Keratinocyte (primary cell): Measurements from ENCODE around the gene SCUBE3. TPM values are rescaled to one million over a fixed set of nuclear protein-coding genes. Genes with fewer than 3 reads are reported as not detected.

ENCODE experiments used
- DNase-seq: peaks from one replicate; pipeline ENCODE4 v3.0.0-alpha.2; 2011; ENCODE audit warnings: low read depth, missing footprints, low spot score
- FAIRE-seq: peaks from 2 replicates; lab custom pipeline; 2011; peaks lifted over from hg19 to GRCh38; lab: Jason Lieb, UNC
- H2AFZ ChIP-seq: 2 replicates; pipeline ENCODE4 v1.6.0; 2012; ENCODE audit warnings: low read length, control low read depth, inconsistent platforms; ENCODE audit not compliant: control insufficient read depth
- H3K27ac ChIP-seq: 2 replicates; pipeline ENCODE4 v1.5.1; 2011; ENCODE audit warnings: low read length; ENCODE audit not compliant: control insufficient read depth, insufficient read depth
- H3K27me3 ChIP-seq: 3 replicates; pipeline ENCODE4 v1.6.0; 2011; ENCODE audit warnings: low read length; ENCODE audit not compliant: control insufficient read depth, insufficient read depth; ENCODE audit errors: extremely low read depth
- H3K36me3 ChIP-seq, 2 experiments: 2 replicates in 1 of 2; 3 replicates in 1 of 2; pipeline ENCODE4 v1.5.1; 2011; ENCODE audit warnings: low read length in 2 of 2, mild to moderate bottlenecking in 1 of 2; ENCODE audit not compliant: control insufficient read depth in 2 of 2, insufficient read depth in 2 of 2; ENCODE audit errors: extremely low read depth in 1 of 2
- H3K4me1 ChIP-seq: 3 replicates; pipeline ENCODE4 v1.5.1; 2011; ENCODE audit warnings: low read length; ENCODE audit not compliant: control insufficient read depth, insufficient read depth; ENCODE audit errors: extremely low read depth
- H3K4me2 ChIP-seq: 3 replicates; pipeline ENCODE4 v1.6.0; 2011; ENCODE audit warnings: low read depth, low read length; ENCODE audit not compliant: control insufficient read depth, insufficient read depth; ENCODE audit errors: extremely low read depth
- H3K4me3 ChIP-seq, 3 experiments: fragments of 200-600 bp in 1 of 3; sonication (generic) in 1 of 3; 2 replicates in 2 of 3; 3 replicates in 1 of 3; pipeline ENCODE4 v1.5.1; 2011 to 2016; ENCODE audit warnings: low read length in 3 of 3, mild to moderate bottlenecking in 3 of 3, control low read depth in 2 of 3, inconsistent platforms in 1 of 3, low read depth in 1 of 3, mixed read lengths in 1 of 3, mixed run types in 1 of 3, moderate library complexity in 1 of 3; ENCODE audit not compliant: control insufficient read depth in 2 of 3, insufficient read depth in 2 of 3; ENCODE audit errors: extremely low read depth in 1 of 3
- H3K79me2 ChIP-seq: 2 replicates; pipeline ENCODE4 v1.6.0; 2012; ENCODE audit warnings: low read length; ENCODE audit not compliant: control insufficient read depth, insufficient read depth
- H3K9ac ChIP-seq: 3 replicates; pipeline ENCODE4 v1.6.0; 2011; ENCODE audit warnings: low read length; ENCODE audit not compliant: control insufficient read depth, insufficient read depth; ENCODE audit errors: extremely low read depth
- H3K9me1 ChIP-seq: 3 replicates; pipeline ENCODE4 v1.6.0; 2011; ENCODE audit warnings: low read length; ENCODE audit not compliant: control insufficient read depth, insufficient read depth; ENCODE audit errors: extremely low read depth
- H3K9me3 ChIP-seq: 2 replicates; pipeline ENCODE4 v1.5.1; 2012; ENCODE audit warnings: low read depth, low read length; ENCODE audit not compliant: control insufficient read depth
- H4K20me1 ChIP-seq: 3 replicates; pipeline ENCODE4 v1.6.0; 2011; ENCODE audit warnings: low read length; ENCODE audit not compliant: control insufficient read depth, insufficient read depth; ENCODE audit errors: extremely low read depth
- EZH2 ChIP-seq: IDR thresholded peaks from one replicate; pipeline ENCODE4 v1.6.1; 2012; ENCODE audit warnings: inconsistent platforms, mild to moderate bottlenecking, low read length, moderate library complexity
- dilution Hi-C: fragments of 300-500 bp; cut with MboI; formaldehyde crosslinking; loops from one replicate; pipeline ENCODE4 v1.7.0; 2020; ENCODE audit warnings: low sequenced_read_pairs; ENCODE audit not compliant: extremely low pct_ligation_motif_present
- polyA plus RNA-seq, 5 experiments: library from polyadenylated mRNA; depleted of rRNA in 3 of 5; stranded (reverse) in 3 of 5; stranded (forward) in 1 of 5; unstranded in 1 of 5; fragments of >200 nt; gene quantifications; 1 replicate in 1 of 5; 2 replicates in 3 of 5; 3 replicates in 1 of 5; pipeline versions ENCODE4 v1.2.1 to v1.2.3, GENCODE V29; 2011 to 2012; ENCODE audit warnings: missing spikeins in 2 of 5, low read depth in 1 of 5, low replicate concordance in 1 of 5
- TF ChIP-seq, protein P1 (sequence below), 3 experiments: IDR thresholded peaks in 1 of 3; conservative IDR thresholded peaks in 1 of 3; optimal IDR thresholded peaks in 1 of 3; 2 replicates in 2 of 3; 3 replicates in 1 of 3; pipeline versions ENCODE3 to v1.5.1; 2011; ENCODE audit warnings: low read length in 3 of 3, mild to moderate bottlenecking in 3 of 3, moderate library complexity in 2 of 3, control low read depth in 1 of 3, inconsistent platforms in 1 of 3; ENCODE audit not compliant: insufficient read depth in 2 of 3; ENCODE audit errors: extremely low read depth in 1 of 3

Gene SCUBE3
- polyA plus RNA-seq, 1 donor (not counting 4 experiments of a cell fraction or from before 2014, with no cell fraction given), result 0.01 TPM

DNA sequence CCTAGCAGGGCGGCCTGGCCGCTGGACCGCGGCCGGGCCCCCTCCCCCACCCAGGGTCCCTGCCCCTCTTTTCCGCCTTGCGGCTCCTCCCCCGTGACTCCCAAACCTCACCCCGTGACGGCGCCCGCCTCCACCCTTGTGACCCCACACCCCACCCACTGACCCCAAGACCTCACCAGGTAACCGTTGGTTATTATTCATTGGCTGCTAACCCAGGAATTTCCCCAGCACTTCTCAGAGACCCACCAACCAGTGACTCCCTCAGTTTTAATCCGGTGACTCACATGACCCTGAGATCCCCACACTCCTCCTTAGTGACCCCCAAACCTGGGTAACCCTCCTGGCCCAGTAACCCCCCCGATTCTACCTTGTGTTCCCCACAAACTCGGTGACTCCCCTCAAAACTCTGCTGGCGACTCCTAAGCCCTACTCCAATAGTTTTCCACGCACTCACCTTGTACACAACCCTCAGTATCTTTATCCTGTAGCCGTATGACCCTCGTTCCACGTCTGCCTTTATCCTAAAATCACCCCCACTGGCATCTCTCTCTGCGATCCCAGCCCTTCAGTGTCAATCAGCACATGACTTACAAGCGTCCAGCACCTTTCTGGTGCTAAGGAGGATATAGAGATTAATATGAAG lies 46.3 kb downstream of the SCUBE3 start:
- Histone ChIP-seq H3K79me2 (peaks cover 3% of the 10 kb centered on the region), H3K4me2 (peak overlapping the region; percentile 91), H4K20me1 (no peaks in the 10 kb centered on the region), H3K9me1 (no peaks in the 10 kb centered on the region), H3K36me3 (no peaks in the 10 kb centered on the region), H3K4me3 (peak overlapping the region; percentile 48 to 94 (median 83)), H3K27ac (peak overlapping the region; percentile 75), H3K4me1 (peaks cover 16% of the 10 kb centered on the region), H3K9ac (peak overlapping the region; percentile 91), H3K9me3 (no peaks in the 10 kb centered on the region), H3K27me3 (no peaks in the 10 kb centered on the region), H2AFZ (peak overlapping the region; percentile 72)
- FAIRE-seq, result no peak
- no peak for TF ChIP-seq EZH2
- TF ChIP-seq, protein P1, sequence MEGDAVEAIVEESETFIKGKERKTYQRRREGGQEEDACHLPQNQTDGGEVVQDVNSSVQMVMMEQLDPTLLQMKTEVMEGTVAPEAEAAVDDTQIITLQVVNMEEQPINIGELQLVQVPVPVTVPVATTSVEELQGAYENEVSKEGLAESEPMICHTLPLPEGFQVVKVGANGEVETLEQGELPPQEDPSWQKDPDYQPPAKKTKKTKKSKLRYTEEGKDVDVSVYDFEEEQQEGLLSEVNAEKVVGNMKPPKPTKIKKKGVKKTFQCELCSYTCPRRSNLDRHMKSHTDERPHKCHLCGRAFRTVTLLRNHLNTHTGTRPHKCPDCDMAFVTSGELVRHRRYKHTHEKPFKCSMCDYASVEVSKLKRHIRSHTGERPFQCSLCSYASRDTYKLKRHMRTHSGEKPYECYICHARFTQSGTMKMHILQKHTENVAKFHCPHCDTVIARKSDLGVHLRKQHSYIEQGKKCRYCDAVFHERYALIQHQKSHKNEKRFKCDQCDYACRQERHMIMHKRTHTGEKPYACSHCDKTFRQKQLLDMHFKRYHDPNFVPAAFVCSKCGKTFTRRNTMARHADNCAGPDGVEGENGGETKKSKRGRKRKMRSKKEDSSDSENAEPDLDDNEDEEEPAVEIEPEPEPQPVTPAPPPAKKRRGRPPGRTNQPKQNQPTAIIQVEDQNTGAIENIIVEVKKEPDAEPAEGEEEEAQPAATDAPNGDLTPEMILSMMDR (optimal IDR thresholded peaks at IDR 0.05 in 1 of 3, IDR thresholded peaks at IDR 0.05 in 1 of 3, conservative IDR thresholded peaks at IDR 0.05 in 1 of 3; ENCODE audit: extremely low read depth in 1 of 3, insufficient read depth in 2 of 3, low read length in 3 of 3), result no peak
- dilution Hi-C loops, result no loop called here
- peak; percentile 42 for DNase-seq

DNA sequence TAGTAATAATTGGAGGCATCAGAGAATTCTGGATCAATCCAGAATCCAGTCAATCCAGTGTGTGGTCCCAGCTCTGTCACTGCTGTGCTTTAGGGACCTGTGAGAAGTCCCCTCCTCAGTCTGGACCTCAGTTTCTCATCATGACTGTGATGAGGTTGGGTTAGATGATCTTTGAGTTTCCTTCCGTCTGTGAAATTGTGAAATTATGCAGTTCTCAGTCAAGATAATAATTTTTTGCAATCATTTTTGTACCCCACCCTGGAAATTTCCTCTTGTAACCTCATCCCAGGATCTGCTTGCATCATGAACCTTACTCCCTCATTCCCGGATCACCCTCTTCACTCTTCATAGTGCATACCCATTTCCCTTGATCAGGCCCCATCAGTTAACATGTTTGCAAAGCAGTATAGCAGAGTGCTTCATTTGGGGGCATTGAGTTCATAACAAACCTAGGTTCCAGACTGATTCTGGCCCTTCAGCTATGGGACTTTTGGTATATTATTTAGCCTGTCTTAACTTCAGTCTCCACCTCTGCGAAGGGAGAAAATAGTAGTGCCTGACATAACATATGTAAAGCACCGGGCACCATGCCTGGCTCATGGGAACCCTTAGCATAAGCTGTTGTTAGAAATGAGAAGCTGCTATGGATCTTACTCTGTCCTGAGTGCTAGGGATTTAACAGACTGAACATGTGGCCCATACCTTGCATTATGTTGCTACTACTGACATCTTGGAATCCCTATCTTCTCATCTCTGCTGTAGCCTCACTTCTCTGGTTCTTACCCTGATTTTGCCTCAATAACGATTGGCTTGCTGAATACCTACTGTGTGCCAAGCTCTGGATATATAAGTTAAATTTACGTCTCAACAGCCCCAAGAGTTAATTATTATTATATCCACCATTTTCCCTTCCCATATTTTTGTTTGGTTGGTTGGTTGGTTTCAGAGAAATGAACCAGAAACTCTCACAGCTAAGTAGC lies 47.1 kb downstream of the SCUBE3 start:
- TF ChIP-seq, protein P1 (optimal IDR thresholded peaks at IDR 0.05 in 1 of 3, IDR thresholded peaks at IDR 0.05 in 1 of 3, conservative IDR thresholded peaks at IDR 0.05 in 1 of 3; ENCODE audit: extremely low read depth in 1 of 3, insufficient read depth in 2 of 3, low read length in 3 of 3), result no peak
- TF ChIP-seq EZH2, result no peak
- Histone ChIP-seq H3K36me3 (no peaks in the 10 kb centered on the region), H3K4me3 (peak overlapping the region; percentile 48 to 94 (median 83)), H3K27me3 (no peaks in the 10 kb centered on the region), H4K20me1 (no peaks in the 10 kb centered on the region), H3K9me3 (no peaks in the 10 kb centered on the region), H3K4me2 (peak overlapping the region; percentile 91), H3K79me2 (peaks cover 3% of the 10 kb centered on the region), H3K9me1 (no peaks in the 10 kb centered on the region), H2AFZ (no peak overlapping the region), H3K27ac (peak overlapping the region; percentile 75), H3K9ac (peak overlapping the region; percentile 91), H3K4me1 (peaks cover 16% of the 10 kb centered on the region)
- DNase-seq (no peak), FAIRE-seq (no peak)
- dilution Hi-C loops, result no loop called here
